Measurements from ENCODE around the gene MAP4K1.

MAP4K1 gene

DNA sequence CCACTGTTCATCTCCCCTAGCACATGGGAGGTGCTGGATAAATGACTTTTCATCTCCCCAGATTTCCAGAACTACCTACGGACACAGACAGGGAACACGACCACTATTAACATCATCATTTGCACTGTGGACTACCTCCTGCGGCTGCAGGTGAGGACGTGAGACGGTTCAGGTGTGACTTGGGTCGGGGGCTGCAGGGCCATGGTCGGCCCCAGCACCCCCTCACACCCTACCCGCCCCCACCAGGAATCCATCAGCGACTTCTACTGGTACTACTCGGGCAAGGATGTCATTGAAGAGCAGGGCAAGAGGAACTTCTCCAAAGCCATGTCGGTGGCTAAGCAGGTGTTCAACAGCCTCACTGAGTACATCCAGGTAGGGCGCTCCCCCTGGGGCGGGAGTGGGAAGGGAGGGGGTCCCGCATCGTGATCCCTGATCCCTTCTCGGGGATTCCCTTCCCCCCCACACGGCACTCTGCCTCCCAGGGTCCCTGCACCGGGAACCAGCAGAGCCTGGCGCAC, 74.4 kb downstream of the MAP4K1 start:
- DNase-seq, result no peak

DNA sequence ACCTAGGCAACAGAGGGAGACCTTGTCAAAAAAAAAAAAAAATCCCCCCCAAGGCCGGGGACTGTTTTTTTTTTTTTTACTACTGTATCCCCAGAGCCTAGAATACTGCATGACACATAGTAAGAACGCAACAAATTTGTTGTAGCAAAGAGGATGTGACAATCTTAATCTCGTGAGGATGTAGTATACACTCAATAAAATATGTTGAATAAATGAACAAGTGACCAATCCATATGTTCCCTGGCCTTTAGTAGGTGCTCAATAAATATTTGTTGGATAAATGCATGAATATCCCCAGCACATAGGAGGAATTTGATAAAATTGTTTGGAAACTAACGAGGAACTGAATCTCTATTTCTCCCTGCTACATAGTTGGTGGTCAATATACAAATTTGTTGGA, 75.7 kb downstream of the MAP4K1 start:
- no peak for DNase-seq

DNA sequence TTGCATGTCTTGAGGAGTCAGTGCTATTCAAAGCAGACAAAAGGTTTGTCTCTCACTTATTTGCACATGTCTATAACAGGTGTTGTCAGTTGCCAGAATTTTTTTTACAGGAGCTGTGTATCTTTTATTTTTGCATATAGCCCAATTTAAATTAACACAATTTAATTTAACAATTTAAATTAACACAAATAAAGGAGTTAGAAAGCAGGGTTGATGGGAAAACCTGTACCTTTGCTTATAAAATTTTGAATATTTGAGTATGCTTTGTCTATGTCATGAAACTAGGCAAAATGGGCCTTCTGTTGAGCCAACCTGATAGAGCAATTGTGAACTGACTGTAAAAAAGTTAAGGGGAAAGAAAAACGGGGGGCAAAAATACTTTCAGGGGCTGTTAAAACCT, 78.0 kb downstream of the MAP4K1 start:
- no peak for DNase-seq

DNA sequence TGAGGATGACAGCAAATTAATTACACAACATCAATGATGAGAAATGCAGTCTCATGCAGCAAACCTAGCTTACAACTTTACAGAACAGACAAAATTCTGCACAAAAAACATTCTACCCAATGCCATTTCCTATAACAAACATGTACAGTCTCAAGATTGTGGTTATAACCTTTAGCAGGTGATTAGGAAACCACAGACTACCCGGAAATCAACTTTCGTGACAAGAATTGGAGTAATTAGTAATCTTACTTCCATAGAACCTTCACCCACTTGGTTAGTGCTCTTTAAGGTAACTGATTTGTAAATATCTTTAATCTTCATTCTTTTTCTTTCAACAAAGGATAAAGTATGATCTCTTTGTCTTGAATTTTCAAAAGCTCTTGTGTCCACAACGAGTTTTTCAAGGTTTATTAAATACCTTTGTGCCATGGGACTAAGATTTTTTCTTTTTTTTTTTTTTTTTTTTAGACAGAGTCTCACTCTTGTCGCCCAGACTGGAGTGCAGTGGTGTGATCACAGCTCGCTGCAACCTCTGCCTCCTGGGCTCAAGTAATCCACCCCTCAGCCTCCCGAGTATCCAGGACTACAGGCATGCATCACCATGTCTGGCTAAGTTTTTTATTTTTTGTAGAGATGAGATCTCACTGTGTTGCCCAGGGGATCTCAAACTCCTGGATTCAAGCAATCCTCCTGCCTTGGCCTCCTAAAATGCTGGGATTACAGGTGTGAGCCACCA, 78.8 kb downstream of the MAP4K1 start:
- DNase-seq, result no peak

DNA sequence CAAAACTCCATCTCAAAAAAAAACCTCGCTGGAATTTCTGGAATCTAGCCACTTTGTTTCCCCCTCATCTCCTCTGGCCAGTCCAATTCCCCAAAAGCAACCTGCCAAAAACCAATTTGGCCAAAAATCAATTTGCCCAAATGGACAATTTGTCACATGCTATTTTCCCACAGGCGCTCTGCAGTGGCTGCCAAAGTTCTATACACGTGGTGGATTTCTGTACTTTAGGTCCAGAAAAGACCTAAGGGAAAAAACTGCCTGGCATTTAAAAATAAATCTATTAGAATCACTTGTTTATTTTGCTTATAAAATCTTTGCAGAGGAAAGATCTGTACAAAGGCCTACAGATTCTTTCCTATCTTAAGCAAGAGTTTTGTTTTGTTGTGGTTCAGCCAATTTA, 79.4 kb downstream of the MAP4K1 start:
- no peak for DNase-seq
